ENCODE results near the gene BUD31.

BUD31 gene

DNA sequence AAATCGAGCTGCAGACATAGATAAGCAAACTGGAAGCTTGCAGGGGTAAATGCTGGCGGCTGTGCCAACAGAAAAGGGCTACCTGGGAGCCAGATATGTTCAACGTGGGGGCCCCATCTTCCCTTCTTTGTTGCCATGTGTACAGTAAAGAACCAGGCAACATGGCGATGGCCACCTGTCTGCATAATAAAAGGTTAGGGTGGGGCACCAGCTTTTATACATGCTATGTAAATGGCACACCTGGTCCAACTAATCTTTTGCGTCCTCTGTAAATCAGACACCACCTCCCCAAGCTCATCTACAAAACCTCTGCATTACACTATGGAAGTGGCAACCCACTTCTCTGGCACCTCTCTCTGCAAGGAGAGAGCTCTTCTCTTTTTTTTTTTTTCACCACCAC lies 13.9 kb downstream of the BUD31 start:
- TF ChIP-seq ZFX (IDR thresholded peaks at IDR 0.05; ENCODE audit: borderline replicate concordance) = no peak
- TF ChIP-seq, protein P1, sequence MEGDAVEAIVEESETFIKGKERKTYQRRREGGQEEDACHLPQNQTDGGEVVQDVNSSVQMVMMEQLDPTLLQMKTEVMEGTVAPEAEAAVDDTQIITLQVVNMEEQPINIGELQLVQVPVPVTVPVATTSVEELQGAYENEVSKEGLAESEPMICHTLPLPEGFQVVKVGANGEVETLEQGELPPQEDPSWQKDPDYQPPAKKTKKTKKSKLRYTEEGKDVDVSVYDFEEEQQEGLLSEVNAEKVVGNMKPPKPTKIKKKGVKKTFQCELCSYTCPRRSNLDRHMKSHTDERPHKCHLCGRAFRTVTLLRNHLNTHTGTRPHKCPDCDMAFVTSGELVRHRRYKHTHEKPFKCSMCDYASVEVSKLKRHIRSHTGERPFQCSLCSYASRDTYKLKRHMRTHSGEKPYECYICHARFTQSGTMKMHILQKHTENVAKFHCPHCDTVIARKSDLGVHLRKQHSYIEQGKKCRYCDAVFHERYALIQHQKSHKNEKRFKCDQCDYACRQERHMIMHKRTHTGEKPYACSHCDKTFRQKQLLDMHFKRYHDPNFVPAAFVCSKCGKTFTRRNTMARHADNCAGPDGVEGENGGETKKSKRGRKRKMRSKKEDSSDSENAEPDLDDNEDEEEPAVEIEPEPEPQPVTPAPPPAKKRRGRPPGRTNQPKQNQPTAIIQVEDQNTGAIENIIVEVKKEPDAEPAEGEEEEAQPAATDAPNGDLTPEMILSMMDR (IDR thresholded peaks at IDR 0.05) = no peak
- peak overlapping the region; percentile 53 for H3K27ac ChIP-seq

DNA sequence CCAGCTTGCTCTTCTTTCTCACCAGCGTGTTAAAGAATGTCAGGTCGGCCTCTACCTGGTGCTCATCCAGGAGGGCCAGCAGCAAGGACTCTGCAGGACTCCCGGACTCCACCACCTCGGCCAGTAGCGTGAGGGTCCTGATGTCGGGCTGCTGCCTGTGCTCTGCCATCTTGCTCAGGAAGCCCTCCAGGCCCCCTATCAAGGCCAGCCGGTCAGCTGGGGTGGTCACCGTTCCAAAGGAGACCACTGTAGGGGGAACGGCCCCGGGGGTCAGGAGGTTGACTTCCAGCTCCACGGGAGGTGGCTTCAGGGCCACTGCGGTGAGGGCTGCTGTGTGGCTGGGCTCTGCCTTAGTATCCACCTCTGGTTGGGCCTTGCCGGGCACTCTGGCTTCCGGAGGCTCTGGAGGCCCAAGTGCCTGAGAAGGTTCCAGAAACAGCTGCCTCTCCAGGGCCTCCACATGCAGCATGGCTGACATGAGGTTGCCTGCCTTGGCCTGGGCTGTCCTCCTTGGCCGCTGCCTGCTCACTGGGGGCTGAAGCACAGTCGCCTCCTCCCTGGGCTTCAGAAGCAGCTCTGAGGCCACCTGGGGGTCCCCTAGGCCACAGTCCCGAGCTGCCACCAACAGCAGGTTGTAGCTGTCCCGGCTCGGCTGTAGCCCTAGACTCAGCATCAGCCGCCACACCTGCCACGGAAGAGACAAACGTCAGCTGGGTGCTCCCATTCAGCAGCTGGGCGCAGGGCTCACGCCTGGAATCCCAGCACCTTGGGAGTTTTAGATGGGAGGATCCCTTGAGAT lies 16.4 kb downstream of the BUD31 start:
- TF ChIP-seq, protein P1 (IDR thresholded peaks at IDR 0.05) = no peak
- no peak for TF ChIP-seq ZFX (IDR thresholded peaks at IDR 0.05; ENCODE audit: borderline replicate concordance)
- H3K27ac ChIP-seq = peak overlapping the region; percentile 53

DNA sequence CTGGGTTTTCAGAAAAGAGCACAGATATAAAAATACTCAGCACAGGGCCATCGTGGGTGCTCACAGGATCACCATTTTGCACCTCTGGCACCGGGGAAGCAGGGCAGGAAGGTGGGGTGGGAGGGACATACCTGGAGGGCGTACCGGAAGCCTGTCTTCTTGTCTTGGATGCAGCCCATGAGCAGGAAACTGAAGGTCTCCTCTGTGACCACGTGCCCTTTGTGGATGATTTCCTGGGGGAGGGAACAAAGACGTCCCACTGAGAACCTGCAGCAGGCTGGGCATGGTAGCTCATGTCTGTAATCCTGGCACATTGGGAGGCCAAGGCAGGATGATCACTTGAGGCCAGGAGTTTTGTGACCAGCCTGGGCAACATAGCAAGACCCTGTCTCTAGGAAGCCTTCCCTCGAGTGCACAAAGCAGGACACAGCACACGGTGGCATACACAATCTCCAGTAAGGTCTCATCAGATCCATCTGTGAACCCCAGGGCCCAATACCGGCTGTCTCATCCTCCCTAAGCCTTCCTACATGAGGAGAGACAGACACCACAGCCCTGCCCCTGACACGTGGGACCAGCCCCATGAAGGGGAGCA lies 20.3 kb downstream of the BUD31 start:
- H3K27ac ChIP-seq = peak overlapping the region; percentile 99
- TF ChIP-seq, protein P1 (IDR thresholded peaks at IDR 0.05) = no peak
- TF ChIP-seq ZFX (IDR thresholded peaks at IDR 0.05; ENCODE audit: borderline replicate concordance) = no peak

DNA sequence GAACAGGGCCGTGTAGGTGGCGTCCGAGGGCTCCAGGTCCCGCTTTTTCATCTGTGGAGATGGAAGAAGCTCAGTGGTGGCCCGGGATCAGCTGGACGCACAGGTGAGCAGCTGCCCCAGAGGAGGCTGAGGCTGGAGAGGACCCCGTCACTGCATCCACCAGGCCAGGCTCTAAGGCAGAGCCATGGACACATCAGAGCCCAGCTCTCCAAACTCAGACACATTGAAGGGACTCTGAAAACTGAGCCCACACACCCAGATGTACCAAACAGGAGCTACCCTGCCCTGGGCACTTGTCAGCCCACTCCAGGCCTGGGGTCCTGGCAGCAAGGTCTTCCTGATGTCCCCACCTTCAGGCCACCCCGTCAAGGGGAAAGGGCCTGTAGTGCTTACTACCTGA lies 21.0 kb downstream of the BUD31 start:
- TF ChIP-seq, protein P1 (IDR thresholded peaks at IDR 0.05) = no peak
- TF ChIP-seq ZFX (IDR thresholded peaks at IDR 0.05; ENCODE audit: borderline replicate concordance) = no peak

DNA sequence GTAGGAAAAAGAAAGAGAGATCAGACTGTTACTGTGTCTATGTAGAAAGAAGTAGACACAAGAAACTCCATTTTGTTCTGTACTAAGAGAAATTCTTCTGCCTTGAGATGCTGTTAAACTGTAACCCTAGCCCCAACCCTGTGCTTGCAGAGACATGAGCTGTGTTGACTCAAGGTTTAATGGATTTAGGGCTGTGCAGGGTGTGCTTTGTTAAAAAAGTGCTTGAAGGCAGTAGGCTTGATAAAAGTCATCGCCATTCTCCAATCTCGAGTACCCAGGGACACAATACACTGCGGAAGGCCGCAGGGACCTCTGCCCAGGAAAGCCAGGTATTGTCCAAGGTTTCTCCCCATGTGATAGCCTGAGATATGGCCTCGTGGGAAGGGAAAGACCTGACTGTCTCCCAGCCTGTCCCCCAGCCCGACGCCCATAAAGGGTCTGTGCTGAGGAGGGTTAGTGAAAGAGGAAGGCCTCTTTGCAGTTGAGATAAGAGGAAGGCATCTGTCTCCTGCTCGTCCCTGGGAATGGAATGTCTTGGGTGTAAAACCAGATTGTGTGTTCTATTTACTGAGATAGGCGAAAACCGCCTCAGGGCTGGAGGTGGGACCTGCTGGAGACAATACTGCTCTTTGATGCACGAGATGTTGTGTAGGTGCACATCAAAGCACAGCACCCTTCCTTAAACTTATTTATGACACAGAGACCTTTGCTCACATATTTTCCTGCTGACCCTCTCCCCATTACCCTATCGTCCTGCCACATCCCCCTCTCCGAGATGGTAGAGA lies 23.2 kb downstream of the BUD31 start:
- H3K27ac ChIP-seq = peak overlapping the region; percentile 99

More for the DNA sequence above, 21.0 kb downstream of the BUD31 start:
- peak overlapping the region; percentile 99 for H3K27ac ChIP-seq

DNA sequence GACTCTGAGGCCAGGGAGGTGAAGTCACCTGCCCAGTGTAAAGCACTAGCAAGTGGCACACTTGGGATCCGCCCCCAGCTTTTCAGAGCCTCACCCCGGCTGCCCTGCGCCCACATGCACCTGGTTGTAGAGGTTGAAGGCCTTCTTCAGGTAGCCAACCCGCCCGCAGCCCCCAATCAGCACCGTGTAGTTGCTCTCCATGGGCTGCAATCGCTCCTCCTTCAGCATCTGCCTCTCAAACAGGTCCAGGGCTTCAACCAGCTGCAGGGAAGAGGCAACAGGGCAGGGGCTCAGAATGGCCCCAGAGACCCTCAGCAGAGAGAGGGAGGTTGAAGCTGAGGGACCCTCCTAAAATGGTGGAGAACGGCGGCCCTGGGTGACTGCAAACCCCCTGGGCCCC lies 24.4 kb downstream of the BUD31 start:
- no peak for TF ChIP-seq ZFX (IDR thresholded peaks at IDR 0.05; ENCODE audit: borderline replicate concordance)
- TF ChIP-seq, protein P1 (IDR thresholded peaks at IDR 0.05) = no peak
- H3K27ac ChIP-seq = peak overlapping the region; percentile 99

DNA sequence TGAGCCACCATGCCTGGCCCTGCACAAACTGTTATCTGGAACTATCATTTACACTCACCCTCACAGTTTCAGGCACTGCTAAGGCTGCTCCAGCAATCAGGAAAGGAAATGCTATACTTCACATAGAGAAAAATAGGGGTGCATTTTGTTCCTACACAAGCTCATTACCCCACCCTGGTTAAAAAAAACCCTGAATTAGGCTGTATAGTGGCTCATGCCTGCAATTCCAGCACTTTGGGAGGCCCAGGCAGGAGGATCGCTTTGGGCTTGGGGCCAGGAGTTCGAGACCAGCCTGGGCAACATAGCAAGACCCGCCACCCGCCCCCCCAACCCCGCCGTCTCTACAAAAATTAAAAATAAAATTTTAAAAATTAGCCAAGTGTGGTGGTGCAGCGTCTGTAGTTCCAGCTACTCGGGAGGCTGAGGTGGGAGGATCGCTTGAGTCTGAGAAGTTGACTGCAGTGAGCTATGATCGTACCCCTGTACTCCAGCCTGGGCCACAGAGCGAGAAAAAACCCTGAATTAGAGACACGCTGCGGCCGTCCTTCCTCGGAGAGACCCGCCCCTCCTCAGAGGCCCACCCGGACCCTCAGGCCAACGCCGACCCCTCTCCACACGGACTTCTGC lies 29.3 kb downstream of the BUD31 start:
- no peak for TF ChIP-seq ZFX (IDR thresholded peaks at IDR 0.05; ENCODE audit: borderline replicate concordance)
- TF ChIP-seq, protein P1 (IDR thresholded peaks at IDR 0.05) = no peak
- peak overlapping the region; percentile 99 for H3K27ac ChIP-seq
